Activated CD8-positive, alpha-beta T cell treated with anti-CD3 and anti-CD28 coated beads for 36 hours (primary cell): ENCODE data around the gene YIPF2. TPM values are rescaled to one million over a fixed set of nuclear protein-coding genes. Genes with fewer than 3 reads are reported as not detected.

Experiments used
- ATAC-seq: fragments of 200-7000 bp; cut with Tn5 transposase; one replicate; pipeline ENCODE4 v1.10.0; 2021; ENCODE audit warnings: mild to moderate bottlenecking, moderate library complexity
- CTCF ChIA-PET: fragments of 350-600 bp; sonication (Branson Sonifier 250); formaldehyde crosslinking; loops from one replicate; lab custom pipeline; 2021; ENCODE audit warnings: antibody characterized with exemption; lab: Charles Lee
- POLR2A ChIA-PET: fragments of 350-600 bp; sonication (Branson Sonifier 250); formaldehyde crosslinking; loops from one replicate; lab custom pipeline; 2021; ENCODE audit warnings: antibody characterized with exemption; lab: Charles Lee
- DNase-seq: peaks from one replicate; pipeline ENCODE4 v3.0.0-alpha.2; 2020
- H3K27ac Mint-ChIP-seq: one replicate; pipeline ENCODE4 v1.8.0; 2021; ENCODE audit warnings: mild to moderate bottlenecking, mixed read lengths
- H3K27me3 Mint-ChIP-seq: one replicate; pipeline ENCODE4 v1.8.0; 2021; ENCODE audit warnings: mixed read lengths
- H3K36me3 Mint-ChIP-seq: one replicate; pipeline ENCODE4 v1.8.0; 2021; ENCODE audit warnings: low read depth, mixed read lengths
- H3K4me1 Mint-ChIP-seq: one replicate; pipeline ENCODE4 v1.8.0; 2021; ENCODE audit warnings: low read depth, mixed read lengths
- H3K4me3 Mint-ChIP-seq: one replicate; pipeline ENCODE4 v1.8.0; 2021; ENCODE audit warnings: mild to moderate bottlenecking, moderate library complexity, mixed read lengths
- H3K9me3 Mint-ChIP-seq: one replicate; pipeline ENCODE4 v1.8.0; 2021; ENCODE audit warnings: mixed read lengths
- intact Hi-C: fragments of 100-400 bp; cut with micrococcal nuclease; formaldehyde crosslinking; loops from one replicate; pipeline ENCODE4 v1.10.0; 2022
- total RNA-seq, 2 experiments: library from RNA; stranded (reverse); gene quantifications; one replicate each; pipeline ENCODE4 v1.2.3, GENCODE V29; 2021
- TF ChIP-seq, protein P1 (sequence below): fragments of 200-600 bp; IDR thresholded peaks from one replicate; pipeline ENCODE4 v1.8.0; 2022; ENCODE audit warnings: antibody characterized with exemption, mild to moderate bottlenecking

The YIPF2 gene
- total RNA-seq, 2 experiments from 2014 or later, result 21.7 to 24.4 TPM

DNA sequence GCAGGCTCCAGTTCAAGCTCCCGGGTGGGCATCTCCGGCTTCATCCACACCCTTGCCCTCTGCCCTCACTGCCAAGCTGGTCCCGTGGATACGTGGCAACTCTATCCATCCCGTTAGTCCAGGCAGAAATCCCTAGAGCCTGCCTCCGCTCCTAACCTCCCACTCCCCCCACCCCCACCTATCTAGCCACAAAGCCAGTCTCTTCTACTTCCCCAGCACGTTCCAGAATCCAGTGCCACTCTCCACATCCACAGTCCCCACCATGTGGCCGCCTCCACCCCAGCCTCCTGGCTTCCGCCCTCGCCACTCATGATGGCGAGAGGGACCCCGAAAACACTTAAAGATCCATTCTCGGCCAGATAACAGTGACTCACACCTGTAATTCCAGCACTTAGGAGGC is 3.8 kb downstream of the YIPF2 start:
- Mint-ChIP-seq H3K9me3 (no peaks in the 10 kb centered on the region), H3K27ac (no peak overlapping the region), H3K27me3 (no peaks in the 10 kb centered on the region), H3K4me1 (peaks cover 12% of the 10 kb centered on the region), H3K36me3 (peaks cover 6% of the 10 kb centered on the region), H3K4me3 (no peak overlapping the region)
- no peak for ATAC-seq
- no peak for DNase-seq
- TF ChIP-seq, protein P1, sequence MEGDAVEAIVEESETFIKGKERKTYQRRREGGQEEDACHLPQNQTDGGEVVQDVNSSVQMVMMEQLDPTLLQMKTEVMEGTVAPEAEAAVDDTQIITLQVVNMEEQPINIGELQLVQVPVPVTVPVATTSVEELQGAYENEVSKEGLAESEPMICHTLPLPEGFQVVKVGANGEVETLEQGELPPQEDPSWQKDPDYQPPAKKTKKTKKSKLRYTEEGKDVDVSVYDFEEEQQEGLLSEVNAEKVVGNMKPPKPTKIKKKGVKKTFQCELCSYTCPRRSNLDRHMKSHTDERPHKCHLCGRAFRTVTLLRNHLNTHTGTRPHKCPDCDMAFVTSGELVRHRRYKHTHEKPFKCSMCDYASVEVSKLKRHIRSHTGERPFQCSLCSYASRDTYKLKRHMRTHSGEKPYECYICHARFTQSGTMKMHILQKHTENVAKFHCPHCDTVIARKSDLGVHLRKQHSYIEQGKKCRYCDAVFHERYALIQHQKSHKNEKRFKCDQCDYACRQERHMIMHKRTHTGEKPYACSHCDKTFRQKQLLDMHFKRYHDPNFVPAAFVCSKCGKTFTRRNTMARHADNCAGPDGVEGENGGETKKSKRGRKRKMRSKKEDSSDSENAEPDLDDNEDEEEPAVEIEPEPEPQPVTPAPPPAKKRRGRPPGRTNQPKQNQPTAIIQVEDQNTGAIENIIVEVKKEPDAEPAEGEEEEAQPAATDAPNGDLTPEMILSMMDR, result no peak
- intact Hi-C loops, result no loop called here
- CTCF ChIA-PET, result no interaction called here
- POLR2A ChIA-PET, result no interaction called here

DNA sequence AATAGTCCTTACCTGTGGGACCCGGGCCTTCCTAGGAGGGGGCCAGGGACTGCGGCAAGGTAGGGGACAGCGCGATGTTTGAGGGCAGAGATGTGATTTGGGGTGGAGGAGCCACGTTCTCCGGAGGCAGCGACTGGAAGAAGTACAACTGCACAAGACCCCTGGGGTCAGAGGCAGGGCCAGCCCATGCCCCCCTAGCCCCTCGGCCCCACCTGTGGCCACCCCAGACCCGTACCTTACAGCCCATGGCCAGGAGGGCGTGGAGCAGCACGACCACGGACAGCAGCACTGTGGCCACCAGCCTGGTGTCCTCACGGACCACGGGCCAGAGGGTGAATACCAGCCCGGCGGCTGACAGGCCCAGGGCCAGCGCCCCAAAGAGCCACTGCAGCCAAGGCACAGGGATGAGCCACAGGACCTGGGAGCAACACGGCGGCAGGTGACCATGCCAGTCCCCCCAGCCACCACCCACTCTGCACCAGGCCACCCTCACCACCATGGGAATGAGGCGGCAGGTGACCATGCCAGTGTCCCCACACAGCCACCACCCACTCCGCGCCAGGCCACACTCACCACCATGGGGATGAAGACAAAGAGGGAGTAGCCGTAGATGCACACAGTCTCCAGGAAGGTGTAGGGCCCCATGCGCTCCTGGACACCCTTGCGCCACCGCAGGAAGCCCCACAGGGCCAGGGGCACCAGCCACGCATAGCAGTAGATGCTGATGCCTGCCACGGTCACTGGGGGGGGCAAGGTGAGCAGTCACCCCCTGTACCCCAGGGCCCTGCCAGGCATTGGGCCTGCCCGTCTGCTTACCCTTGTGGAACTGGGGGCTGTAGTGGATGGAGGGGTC is 5.0 kb downstream of the YIPF2 start:
- no peak overlapping the region for H3K4me3 Mint-ChIP-seq
- intact Hi-C loops, result no loop called here
- CTCF ChIA-PET, result no interaction called here
- no peak overlapping the region for H3K27ac Mint-ChIP-seq
- TF ChIP-seq, protein P1, result no peak
- peaks cover 6% of the 10 kb centered on the region for H3K36me3 Mint-ChIP-seq
- no peak for DNase-seq
- no peaks in the 10 kb centered on the region for H3K9me3 Mint-ChIP-seq
- POLR2A ChIA-PET, result no interaction called here
- ATAC-seq, result no peak
- H3K4me1 Mint-ChIP-seq, result peaks cover 9% of the 10 kb centered on the region
- H3K27me3 Mint-ChIP-seq, result no peaks in the 10 kb centered on the region

DNA sequence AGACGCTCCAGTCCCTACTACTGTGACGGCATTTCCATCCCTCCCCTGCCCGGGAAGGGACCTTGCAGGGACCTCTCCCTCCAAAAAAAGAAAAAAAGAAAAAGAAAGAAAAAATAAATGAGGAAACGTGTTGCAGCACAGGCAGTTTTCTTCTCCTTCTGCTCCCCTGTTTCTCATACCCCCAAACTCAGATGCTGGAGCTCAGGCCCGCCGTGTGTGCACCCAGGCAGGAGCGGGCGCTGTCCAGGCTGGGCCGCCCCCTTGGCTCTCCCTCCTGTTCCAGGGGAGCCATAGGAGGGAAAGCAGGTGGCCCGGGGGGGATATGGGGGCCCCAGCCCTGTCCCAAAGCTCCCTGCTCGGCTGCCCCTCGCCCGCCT is 5.8 kb downstream of the YIPF2 start:
- no peaks in the 10 kb centered on the region for H3K27me3 Mint-ChIP-seq
- intact Hi-C loops, result no loop called here
- H3K27ac Mint-ChIP-seq, result no peak overlapping the region
- TF ChIP-seq, protein P1, result no peak
- H3K4me3 Mint-ChIP-seq, result no peak overlapping the region
- peaks cover 6% of the 10 kb centered on the region for H3K4me1 Mint-ChIP-seq
- DNase-seq (no peak), ATAC-seq (no peak)
- no peaks in the 10 kb centered on the region for H3K9me3 Mint-ChIP-seq
- H3K36me3 Mint-ChIP-seq, result peaks cover 6% of the 10 kb centered on the region
- ChIA-PET CTCF (no interaction called here), POLR2A (no interaction called here)

DNA sequence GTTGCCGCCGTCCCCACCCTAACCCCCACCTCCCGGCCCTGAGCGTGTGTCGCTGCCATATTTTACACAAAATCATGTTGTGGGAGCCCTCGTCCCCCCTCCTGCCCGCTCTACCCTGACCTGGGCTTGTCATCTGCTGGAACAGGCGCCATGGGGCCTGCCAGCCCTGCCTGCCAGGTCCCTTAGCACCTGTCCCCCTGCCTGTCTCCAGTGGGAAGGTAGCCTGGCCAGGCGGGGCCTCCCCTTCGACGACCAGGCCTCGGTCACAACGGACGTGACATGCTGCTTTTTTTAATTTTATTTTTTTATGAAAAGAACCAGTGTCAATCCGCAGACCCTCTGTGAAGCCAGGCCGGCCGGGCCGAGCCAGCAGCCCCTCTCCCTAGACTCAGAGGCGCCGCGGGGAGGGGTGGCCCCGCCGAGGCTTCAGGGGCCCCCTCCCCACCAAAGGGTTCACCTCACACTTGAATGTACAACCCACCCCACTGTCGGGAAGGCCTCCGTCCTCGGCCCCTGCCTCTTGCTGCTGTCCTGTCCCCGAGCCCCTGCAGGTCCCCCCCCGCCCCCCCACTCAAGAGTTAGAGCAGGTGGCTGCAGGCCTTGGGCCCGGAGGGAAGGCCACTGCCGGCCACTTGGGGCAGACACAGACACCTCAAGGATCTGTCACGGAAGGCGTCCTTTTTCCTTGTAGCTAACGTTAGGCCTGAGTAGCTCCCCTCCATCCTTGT is 6.4 kb downstream of the YIPF2 start:
- Mint-ChIP-seq H3K27me3 (no peaks in the 10 kb centered on the region), H3K27ac (no peak overlapping the region), H3K4me1 (peaks cover under 1% of the 10 kb centered on the region), H3K36me3 (peaks cover 7% of the 10 kb centered on the region), H3K9me3 (no peaks in the 10 kb centered on the region), H3K4me3 (no peak overlapping the region)
- CTCF ChIA-PET, result no interaction called here
- DNase-seq (no peak), ATAC-seq (no peak)
- POLR2A ChIA-PET, result no interaction called here
- TF ChIP-seq, protein P1, result no peak
- intact Hi-C loops, result no loop called here
